HEK293T (cell line): ENCODE measurements around the gene GRAMD1A.
"Not testable (repeated sequence)": the region's sequence is repeated elsewhere in the genome, so short reads cannot be mapped to it uniquely, and the experiment has no call there.

ENCODE experiments used
- CTCF ChIA-PET: fragments of 350-600 bp; formaldehyde crosslinking; extraction: SDS; loops from one replicate; lab custom pipeline; 2021; ENCODE audit warnings: antibody characterized with exemption, inconsistent platforms; lab: Yijun Ruan, JAX
- POLR2A ChIA-PET: fragments of 350-600 bp; formaldehyde crosslinking; extraction: SDS; loops from one replicate; lab custom pipeline; 2020; ENCODE audit warnings: antibody characterized with exemption, inconsistent platforms; lab: Yijun Ruan, JAX
- DNase-seq: peaks from one replicate; pipeline ENCODE4 v3.0.0; 2012; ENCODE audit warnings: mixed read lengths; ENCODE audit errors: extremely low spot score
- ARNT ChIP-seq: fragments of 450-650 bp; IDR thresholded peaks from 2 replicates; pipeline ENCODE4 v1.6.1; 2017; ENCODE audit warnings: mild to moderate bottlenecking
- BHLHE40 ChIP-seq: fragments of 450-650 bp; IDR thresholded peaks from 2 replicates; pipeline ENCODE4 v1.6.1; 2016; ENCODE audit warnings: mild to moderate bottlenecking, moderate library complexity, borderline replicate concordance
- CTBP1 ChIP-seq: fragments of 450-650 bp; IDR thresholded peaks from 2 replicates; pipeline ENCODE4 v1.6.1; 2016; ENCODE audit warnings: borderline replicate concordance
- ELF4 ChIP-seq: fragments of 450-650 bp; IDR thresholded peaks from 2 replicates; pipeline ENCODE4 v1.6.1; 2017; ENCODE audit warnings: antibody characterized with exemption
- FOXA1 ChIP-seq: fragments of 450-650 bp; IDR thresholded peaks from 2 replicates; pipeline ENCODE4 v1.6.1; 2016; ENCODE audit warnings: mild to moderate bottlenecking
- FOXK2 ChIP-seq: fragments of 450-650 bp; IDR thresholded peaks from 2 replicates; pipeline ENCODE4 v1.6.1; 2016; ENCODE audit warnings: mild to moderate bottlenecking
- FOXM1 ChIP-seq: fragments of 450-650 bp; IDR thresholded peaks from 2 replicates; pipeline ENCODE4 v1.6.1; 2017; ENCODE audit warnings: mild to moderate bottlenecking, borderline replicate concordance
- HDGF ChIP-seq: fragments of 450-650 bp; IDR thresholded peaks from 2 replicates; pipeline ENCODE4 v1.6.1; 2017; ENCODE audit warnings: antibody characterized with exemption, borderline replicate concordance
- L3MBTL2 ChIP-seq: fragments of 450-650 bp; conservative IDR thresholded peaks from 2 replicates; pipeline ENCODE4 v1.6.1; 2016; ENCODE audit warnings: mild to moderate bottlenecking
- LEF1 ChIP-seq: fragments of 450-650 bp; IDR thresholded peaks from 2 replicates; pipeline ENCODE4 v1.6.1; 2017; ENCODE audit warnings: mild to moderate bottlenecking, borderline replicate concordance
- NFRKB ChIP-seq: fragments of 450-650 bp; IDR thresholded peaks from 2 replicates; pipeline ENCODE4 v1.6.1; 2016; ENCODE audit warnings: mild to moderate bottlenecking, moderate library complexity
- SP1 ChIP-seq: fragments of 450-650 bp; IDR thresholded peaks from 2 replicates; pipeline ENCODE4 v1.6.1; 2017
- SUZ12 ChIP-seq: fragments of 450-650 bp; IDR thresholded peaks from 2 replicates; pipeline ENCODE4 v1.6.1; 2016; ENCODE audit warnings: mild to moderate bottlenecking
- TARDBP ChIP-seq: fragments of 450-650 bp; IDR thresholded peaks from 2 replicates; pipeline ENCODE4 v1.6.1; 2016
- ZNF384 ChIP-seq: fragments of 450-650 bp; IDR thresholded peaks from 2 replicates; pipeline ENCODE4 v1.6.1; 2016
- TF ChIP-seq, protein P1 (sequence below): fragments of 450-650 bp; IDR thresholded peaks from 2 replicates; pipeline ENCODE4 v1.6.1; 2016

The GRAMD1A gene

DNA sequence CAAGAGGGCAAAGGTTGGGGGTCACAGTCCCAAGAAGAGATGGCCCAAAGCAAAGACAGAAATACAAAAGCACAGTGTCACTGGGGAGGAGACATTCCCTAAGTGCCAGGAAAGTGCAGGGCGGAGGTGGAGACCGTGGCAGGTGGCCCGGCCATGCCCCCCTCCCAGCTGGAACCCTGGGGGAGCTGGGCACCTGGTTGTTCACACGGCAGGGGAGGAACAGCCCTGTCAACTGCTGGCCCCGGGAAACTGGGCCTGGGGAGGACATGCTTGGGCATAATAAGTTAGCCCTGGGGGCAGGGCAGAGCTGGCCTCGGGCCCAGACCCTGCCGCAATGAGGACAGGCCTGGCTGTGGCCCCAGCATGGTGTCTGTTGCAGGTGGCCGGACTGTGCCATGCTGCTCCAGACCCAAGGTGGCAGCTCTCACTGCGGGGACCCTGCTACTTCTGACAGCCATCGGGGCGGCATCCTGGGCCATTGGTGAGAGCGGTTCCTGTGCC is 48.8 kb downstream of the GRAMD1A start:
- CTCF ChIA-PET: no interaction called here

DNA sequence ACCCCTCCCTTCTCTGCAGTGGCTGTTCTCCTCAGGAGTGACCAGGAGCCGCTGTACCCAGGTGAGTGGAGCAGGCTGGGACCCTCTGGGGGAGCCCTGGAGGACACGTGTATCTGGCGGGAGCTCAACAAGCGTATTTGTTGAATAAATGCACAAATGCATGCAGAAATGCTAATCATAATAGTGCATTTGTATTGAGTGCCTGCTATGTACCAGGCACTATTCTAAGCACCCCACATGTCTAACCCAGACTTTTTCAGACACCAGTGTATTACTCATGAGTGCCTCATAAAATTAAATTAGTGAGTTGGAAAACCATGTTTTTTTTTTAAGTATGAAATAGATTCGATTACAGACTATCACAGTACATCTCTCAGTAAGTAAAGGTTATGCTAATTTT is 49.3 kb downstream of the GRAMD1A start:
- CTCF ChIA-PET: no interaction called here
- TF ChIP-seq SUZ12 (no peak), FOXA1 (no peak), BHLHE40 (no peak), ARNT (no peak), ELF4 (no peak), TARDBP (no peak), SP1 (no peak), LEF1 (no peak), HDGF (no peak), CTBP1 (no peak), FOXK2 (no peak), FOXM1 (no peak), L3MBTL2 (no peak)
- TF ChIP-seq, protein P1, sequence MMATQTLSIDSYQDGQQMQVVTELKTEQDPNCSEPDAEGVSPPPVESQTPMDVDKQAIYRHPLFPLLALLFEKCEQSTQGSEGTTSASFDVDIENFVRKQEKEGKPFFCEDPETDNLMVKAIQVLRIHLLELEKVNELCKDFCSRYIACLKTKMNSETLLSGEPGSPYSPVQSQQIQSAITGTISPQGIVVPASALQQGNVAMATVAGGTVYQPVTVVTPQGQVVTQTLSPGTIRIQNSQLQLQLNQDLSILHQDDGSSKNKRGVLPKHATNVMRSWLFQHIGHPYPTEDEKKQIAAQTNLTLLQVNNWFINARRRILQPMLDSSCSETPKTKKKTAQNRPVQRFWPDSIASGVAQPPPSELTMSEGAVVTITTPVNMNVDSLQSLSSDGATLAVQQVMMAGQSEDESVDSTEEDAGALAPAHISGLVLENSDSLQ: no peak
- DNase-seq: no peak
- POLR2A ChIA-PET: no interaction called here

More for the DNA sequence above, 48.8 kb downstream of the GRAMD1A start:
- no peak for TF ChIP-seq FOXK2
- TF ChIP-seq FOXA1: no peak
- TF ChIP-seq, protein P1: no peak
- TF ChIP-seq ELF4: no peak
- TF ChIP-seq BHLHE40: no peak
- no peak for TF ChIP-seq ARNT
- TF ChIP-seq SUZ12: no peak
- TF ChIP-seq CTBP1: no peak
- no peak for TF ChIP-seq HDGF
- no peak for TF ChIP-seq L3MBTL2
- TF ChIP-seq SP1: no peak
- TF ChIP-seq LEF1: no peak
- TF ChIP-seq NFRKB: no peak
- no peak for TF ChIP-seq TARDBP
- no peak for TF ChIP-seq ZNF384
- DNase-seq: no peak
- POLR2A ChIA-PET: no interaction called here

DNA sequence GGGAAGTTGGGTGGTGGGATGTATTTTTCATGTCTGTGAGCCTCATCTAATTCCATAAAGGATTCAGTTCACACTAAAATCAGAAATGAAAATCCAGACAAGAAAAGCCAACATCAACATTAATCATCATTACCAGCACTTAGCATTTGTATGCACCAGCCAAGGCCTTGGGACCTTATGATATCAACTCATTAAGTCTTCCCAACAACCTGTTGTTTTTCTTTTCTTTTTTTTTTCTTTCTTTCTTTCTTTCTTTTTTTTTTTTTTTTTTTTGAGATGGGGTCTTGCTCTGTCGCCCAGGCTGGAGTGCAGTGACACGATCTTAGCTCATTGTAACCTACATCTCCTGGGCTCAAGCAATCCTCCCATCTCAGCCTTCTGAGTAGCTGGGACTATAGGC is 50.5 kb downstream of the GRAMD1A start:
- DNase-seq, CTCF ChIA-PET, POLR2A ChIA-PET: not testable (repeated sequence)

DNA sequence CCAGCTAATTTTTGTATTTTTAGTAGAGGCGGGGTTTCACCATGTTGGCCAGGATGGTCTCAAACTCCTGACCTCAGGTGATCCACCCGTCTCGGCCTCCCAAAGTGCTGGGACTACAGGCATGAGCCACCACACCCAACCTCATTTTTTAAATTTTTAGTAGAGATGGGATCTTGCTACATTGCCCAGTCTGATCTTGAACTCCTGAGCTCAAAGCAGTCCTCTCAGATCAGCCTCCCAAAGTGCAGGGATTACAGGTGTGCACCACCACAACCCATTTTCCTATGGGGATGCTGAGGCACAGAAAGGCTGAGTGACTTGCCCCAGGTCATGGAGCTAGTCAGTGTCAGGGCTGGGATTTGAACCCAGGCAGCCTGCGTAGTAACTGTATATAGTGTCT is 51.1 kb downstream of the GRAMD1A start:
- CTCF ChIA-PET: interaction anchor here (0.5 kb wide), 1 partner anchor 16 kb away, joined by 3 read pairs; no protein-coding TSS in a partner anchor
- DNase-seq, POLR2A ChIA-PET: not testable (repeated sequence)

DNA sequence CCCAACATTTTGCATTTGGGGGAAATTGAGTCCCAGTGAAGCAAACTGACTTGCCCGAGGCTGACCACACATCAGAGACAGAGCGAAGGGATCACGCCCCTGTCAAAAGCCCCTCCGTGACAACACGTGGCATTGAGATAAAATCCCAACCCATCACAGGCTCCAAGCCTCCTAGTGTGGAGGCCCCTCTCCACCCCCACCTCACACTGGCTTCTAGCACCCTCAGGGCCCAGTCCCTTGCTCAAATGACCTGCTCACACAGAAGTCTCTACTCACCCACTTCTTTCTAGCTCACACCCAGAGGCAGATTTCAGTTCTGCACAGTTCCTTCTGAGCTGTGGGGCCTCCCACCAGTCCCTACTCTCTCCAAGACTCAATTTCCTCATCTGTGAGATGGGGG is 51.7 kb downstream of the GRAMD1A start:
- CTCF ChIA-PET: interaction anchor here (0.5 kb wide), 1 partner anchor 15 kb away, joined by 3 read pairs; no protein-coding TSS in a partner anchor
- no peak for DNase-seq
- TF ChIP-seq TARDBP: no peak
- TF ChIP-seq CTBP1: no peak
- no peak for TF ChIP-seq HDGF
- no peak for TF ChIP-seq SUZ12
- no peak for TF ChIP-seq ZNF384
- no peak for TF ChIP-seq L3MBTL2
- POLR2A ChIA-PET: no interaction called here

DNA sequence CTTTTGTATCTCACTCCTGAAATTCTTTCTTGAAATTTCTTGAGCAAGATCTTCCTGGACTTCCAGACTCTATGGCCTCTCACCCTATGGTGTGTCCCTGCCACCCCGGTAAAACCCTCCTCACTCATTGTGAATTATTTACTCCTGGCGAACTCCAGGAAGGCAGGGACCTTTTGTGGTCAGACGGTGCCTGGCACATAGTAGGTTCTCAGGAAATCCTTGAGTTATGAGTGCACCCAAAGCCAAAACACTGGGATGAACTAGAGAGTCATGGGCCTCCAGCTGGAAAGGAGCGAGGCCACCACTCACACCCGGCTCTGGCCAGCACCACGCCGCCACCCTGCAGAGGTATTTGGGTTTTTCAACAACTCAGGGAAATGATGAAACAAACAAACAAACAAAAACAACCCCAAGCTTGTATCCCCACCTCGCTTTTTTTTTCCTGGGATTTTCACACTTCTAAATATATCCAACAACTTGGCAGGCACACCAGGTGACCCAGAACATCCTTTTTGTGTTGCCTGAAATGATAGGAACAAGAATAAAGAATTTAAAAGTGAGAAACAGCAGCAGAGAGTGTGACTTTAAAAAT is 52.6 kb downstream of the GRAMD1A start:
- no peak for DNase-seq
- TF ChIP-seq FOXA1 (no peak), TARDBP (no peak)
- CTCF ChIA-PET: no interaction called here
- POLR2A ChIA-PET: no interaction called here

DNA sequence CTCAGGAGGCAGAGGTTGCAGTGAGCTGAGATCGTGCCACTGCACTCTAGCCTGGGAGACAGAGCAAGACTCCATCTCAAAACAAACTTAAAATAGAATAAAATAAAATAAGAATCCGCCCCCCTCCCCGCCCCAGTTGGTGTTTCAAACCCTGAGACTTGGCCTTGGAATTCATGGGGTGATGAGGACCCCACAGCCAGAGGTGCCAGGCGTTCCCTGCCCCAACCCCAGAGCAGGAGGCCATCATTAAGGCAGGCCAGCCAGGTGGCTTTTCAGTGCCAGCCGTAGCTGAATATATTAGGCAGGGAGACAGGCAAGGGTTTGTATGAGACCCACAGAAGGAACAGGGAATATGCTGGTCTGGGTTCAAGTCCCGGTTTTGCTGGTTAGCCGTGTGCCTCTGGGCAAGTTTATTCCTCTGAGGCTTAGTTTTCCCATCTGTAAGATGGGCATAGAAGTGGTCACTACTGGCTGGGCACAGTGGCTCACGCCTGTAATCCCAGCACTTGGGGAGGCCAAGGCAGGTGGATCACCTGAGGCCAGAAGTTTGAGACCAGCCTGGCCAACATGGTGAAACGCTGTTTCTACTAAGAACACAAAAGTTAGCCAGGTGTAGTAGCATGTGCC is 53.7 kb downstream of the GRAMD1A start:
- no peak for TF ChIP-seq L3MBTL2
- no peak for TF ChIP-seq TARDBP
- no peak for TF ChIP-seq FOXM1
- ChIA-PET CTCF (no interaction called here), POLR2A (no interaction called here)
- DNase-seq: no peak

DNA sequence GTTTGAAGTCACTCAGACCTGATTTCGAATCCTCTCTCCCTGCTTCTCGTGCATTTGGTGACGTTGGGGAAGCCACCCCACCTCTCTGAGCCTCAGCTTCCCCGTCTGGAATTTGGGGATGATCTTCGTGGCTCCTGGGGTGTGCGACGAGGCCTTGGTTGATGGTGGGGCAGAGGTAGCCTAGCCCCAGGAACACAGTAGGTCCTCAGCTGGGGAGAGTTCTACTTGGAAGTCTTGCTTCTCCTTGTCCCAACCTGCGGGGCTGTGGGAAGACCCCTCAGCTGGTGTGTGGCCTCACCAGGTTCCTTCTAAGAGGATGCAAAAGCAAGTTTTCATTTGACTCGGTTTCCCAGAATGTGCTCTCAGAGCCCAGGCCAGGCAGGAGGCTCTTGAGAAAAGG is 54.5 kb downstream of the GRAMD1A start:
- CTCF ChIA-PET: interaction anchor here (0.7 to 2.3 kb wide), 3 partner anchors 11 to 87 kb away, joined by 3 to 10 read pairs (median 4); no protein-coding TSS in a partner anchor
- no peak for DNase-seq
- POLR2A ChIA-PET: no interaction called here
- TF ChIP-seq FOXA1: no peak
- no peak for TF ChIP-seq L3MBTL2
- no peak for TF ChIP-seq ZNF384
- TF ChIP-seq CTBP1: no peak
- no peak for TF ChIP-seq NFRKB
- TF ChIP-seq, protein P1: no peak
